ENCODE data around the gene MRTFA. TPM values are rescaled to one million over a fixed set of nuclear protein-coding genes. Genes with fewer than 3 reads are reported as not detected.
A peak's percentile ranks its signal among the peaks of the same experiment; 100 is the strongest.

The MRTFA gene
- total and polyA plus RNA-seq, 9 of the 15 experiments (the other 6 are each of a cell fraction or from before 2014, with no cell fraction given), result 0.84 to 21.1 (median 3.7) TPM

GRCh38 chr22:40533712-40534378, 102.7 kb downstream of the MRTFA start:
- Histone ChIP-seq H3K9ac (ENCODE audit: insufficient read depth in 1 of 2, low read depth in 2 of 2, low read length in 2 of 2) (no peak overlapping the region), H3K9me1 (ENCODE audit: control insufficient read depth, insufficient read depth, low read length) (no peaks in the 10 kb centered on the region), H3K27me3 (ENCODE audit: control insufficient read depth in 2 of 2, insufficient read depth in 2 of 2, low read length in 2 of 2) (no peaks in the 10 kb centered on the region), H2AFZ (ENCODE audit: low read depth, low read length) (no peak overlapping the region), H3K4me2 (ENCODE audit: insufficient read depth, low read length) (peak overlapping the region; percentile 39), H3K27ac (ENCODE audit: extremely low read depth, low read depth, low read length) (peak overlapping the region; percentile 58; the same call in 2 of the 3 replicates), H3K36me3 (ENCODE audit: control insufficient read depth, insufficient read depth, low read length) (no peaks in the 10 kb centered on the region), H4K20me1 (replicated peaks; ENCODE audit: control insufficient read depth, insufficient read depth, low read length) (no peaks in the 10 kb centered on the region), H3K9me3 (replicated peaks; ENCODE audit: control insufficient read depth, insufficient read depth, low read depth, low read length) (no peaks in the 10 kb centered on the region), H3K4me1 (replicated peaks in 1 of 2; ENCODE audit: control insufficient read depth in 2 of 2, insufficient read depth in 2 of 2, low read length in 2 of 2) (peaks cover 0 to 27% of the 10 kb centered on the region in 2 experiments; a peak in 2 of 5 replicates), H3K4me3 (no peak overlapping the region), H3K79me2 (ENCODE audit: control insufficient read depth, insufficient read depth, low read length) (no peaks in the 10 kb centered on the region)
- no TSS peak for BruUV-seq (replicated peaks)
- in situ Hi-C loops (cut with MboI), result no loop called here
- DNase-seq (ENCODE audit: extremely low read depth in 1 of 4, low spot score in 3 of 4) (peak; percentile 28 to 68 (median 50)), FAIRE-seq (peak; percentile 81), ATAC-seq (peak; percentile 92)
- ChIA-PET POLR2A (interaction anchor here (0.6 to 1.9 kb wide), 6 partner anchors 9 to 149 kb away, joined by 3 to 4 read pairs (median 3); no protein-coding TSS in a partner anchor), CTCF (ENCODE audit: low intra/inter-chr PET ratio) (no interaction called here)
- 0% methylated on average over 4 of the region's 4 CpGs for WGBS (ENCODE audit: insufficient coverage, low coverage, missing lambda C conversion rate)
- intact Hi-C loops (cut with micrococcal nuclease), result no loop called here
- TF ChIP-seq, protein P1, sequence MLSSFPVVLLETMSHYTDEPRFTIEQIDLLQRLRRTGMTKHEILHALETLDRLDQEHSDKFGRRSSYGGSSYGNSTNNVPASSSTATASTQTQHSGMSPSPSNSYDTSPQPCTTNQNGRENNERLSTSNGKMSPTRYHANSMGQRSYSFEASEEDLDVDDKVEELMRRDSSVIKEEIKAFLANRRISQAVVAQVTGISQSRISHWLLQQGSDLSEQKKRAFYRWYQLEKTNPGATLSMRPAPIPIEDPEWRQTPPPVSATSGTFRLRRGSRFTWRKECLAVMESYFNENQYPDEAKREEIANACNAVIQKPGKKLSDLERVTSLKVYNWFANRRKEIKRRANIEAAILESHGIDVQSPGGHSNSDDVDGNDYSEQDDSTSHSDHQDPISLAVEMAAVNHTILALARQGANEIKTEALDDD (IDR thresholded peaks at IDR 0.05), result peak; percentile 77
- TF ChIP-seq, protein P2, sequence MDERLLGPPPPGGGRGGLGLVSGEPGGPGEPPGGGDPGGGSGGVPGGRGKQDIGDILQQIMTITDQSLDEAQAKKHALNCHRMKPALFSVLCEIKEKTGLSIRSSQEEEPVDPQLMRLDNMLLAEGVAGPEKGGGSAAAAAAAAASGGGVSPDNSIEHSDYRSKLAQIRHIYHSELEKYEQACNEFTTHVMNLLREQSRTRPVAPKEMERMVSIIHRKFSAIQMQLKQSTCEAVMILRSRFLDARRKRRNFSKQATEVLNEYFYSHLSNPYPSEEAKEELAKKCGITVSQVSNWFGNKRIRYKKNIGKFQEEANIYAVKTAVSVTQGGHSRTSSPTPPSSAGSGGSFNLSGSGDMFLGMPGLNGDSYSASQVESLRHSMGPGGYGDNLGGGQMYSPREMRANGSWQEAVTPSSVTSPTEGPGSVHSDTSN (CRISPR knock-in tag; IDR thresholded peaks at IDR 0.05; ENCODE audit: low read depth), result no peak
- TF ChIP-seq, protein P2 (tag; conservative IDR thresholded peaks at IDR 0.05; ENCODE audit: low read depth), result peak; percentile 77
- TF ChIP-seq FOXJ2 (tag; IDR thresholded peaks at IDR 0.05) (no peak), RCOR1 (IDR thresholded peaks at IDR 0.05; ENCODE audit: borderline replicate concordance in 1 of 2, low read depth in 2 of 2, low read length in 2 of 2) (peak in 1 of 2 experiments; percentile 47; a peak in 1 of 4 replicates), HDAC1 (IDR thresholded peaks at IDR 0.05) (0 out of 4 replicates have a peak, but pooled peaks of 1 of the 2 experiments have one; percentile 15), EP300 (IDR thresholded peaks at IDR 0.05; ENCODE audit: low read length) (0 out of 2 replicates have a peak, but pooled peaks have one; percentile 22), KDM1A (IDR thresholded peaks at IDR 0.05) (peak; percentile 44 to 45; a peak in 2 of 4 replicates), MEIS2 (IDR thresholded peaks at IDR 0.05; ENCODE audit: partially characterized antibody) (peak; percentile 94)
- TF ChIP-seq, protein P3, sequence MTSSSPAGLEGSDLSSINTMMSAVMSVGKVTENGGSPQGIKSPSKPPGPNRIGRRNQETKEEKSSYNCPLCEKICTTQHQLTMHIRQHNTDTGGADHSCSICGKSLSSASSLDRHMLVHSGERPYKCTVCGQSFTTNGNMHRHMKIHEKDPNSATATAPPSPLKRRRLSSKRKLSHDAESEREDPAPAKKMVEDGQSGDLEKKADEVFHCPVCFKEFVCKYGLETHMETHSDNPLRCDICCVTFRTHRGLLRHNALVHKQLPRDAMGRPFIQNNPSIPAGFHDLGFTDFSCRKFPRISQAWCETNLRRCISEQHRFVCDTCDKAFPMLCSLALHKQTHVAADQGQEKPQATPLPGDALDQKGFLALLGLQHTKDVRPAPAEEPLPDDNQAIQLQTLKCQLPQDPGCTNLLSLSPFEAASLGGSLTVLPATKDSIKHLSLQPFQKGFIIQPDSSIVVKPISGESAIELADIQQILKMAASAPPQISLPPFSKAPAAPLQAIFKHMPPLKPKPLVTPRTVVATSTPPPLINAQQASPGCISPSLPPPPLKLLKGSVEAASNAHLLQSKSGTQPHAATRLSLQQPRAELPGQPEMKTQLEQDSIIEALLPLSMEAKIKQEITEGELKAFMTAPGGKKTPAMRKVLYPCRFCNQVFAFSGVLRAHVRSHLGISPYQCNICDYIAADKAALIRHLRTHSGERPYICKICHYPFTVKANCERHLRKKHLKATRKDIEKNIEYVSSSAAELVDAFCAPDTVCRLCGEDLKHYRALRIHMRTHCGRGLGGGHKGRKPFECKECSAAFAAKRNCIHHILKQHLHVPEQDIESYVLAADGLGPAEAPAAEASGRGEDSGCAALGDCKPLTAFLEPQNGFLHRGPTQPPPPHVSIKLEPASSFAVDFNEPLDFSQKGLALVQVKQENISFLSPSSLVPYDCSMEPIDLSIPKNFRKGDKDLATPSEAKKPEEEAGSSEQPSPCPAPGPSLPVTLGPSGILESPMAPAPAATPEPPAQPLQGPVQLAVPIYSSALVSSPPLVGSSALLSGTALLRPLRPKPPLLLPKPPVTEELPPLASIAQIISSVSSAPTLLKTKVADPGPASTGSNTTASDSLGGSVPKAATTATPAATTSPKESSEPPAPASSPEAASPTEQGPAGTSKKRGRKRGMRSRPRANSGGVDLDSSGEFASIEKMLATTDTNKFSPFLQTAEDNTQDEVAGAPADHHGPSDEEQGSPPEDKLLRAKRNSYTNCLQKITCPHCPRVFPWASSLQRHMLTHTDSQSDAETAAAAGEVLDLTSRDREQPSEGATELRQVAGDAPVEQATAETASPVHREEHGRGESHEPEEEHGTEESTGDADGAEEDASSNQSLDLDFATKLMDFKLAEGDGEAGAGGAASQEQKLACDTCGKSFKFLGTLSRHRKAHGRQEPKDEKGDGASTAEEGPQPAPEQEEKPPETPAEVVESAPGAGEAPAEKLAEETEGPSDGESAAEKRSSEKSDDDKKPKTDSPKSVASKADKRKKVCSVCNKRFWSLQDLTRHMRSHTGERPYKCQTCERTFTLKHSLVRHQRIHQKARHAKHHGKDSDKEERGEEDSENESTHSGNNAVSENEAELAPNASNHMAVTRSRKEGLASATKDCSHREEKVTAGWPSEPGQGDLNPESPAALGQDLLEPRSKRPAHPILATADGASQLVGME (CRISPR knock-in tag; IDR thresholded peaks at IDR 0.05), result no peak
- TF ChIP-seq, protein P4, sequence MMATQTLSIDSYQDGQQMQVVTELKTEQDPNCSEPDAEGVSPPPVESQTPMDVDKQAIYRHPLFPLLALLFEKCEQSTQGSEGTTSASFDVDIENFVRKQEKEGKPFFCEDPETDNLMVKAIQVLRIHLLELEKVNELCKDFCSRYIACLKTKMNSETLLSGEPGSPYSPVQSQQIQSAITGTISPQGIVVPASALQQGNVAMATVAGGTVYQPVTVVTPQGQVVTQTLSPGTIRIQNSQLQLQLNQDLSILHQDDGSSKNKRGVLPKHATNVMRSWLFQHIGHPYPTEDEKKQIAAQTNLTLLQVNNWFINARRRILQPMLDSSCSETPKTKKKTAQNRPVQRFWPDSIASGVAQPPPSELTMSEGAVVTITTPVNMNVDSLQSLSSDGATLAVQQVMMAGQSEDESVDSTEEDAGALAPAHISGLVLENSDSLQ (IDR thresholded peaks at IDR 0.05), result peak; percentile 86
